NCI-H1930 (cell line): ENCODE measurements around the gene TTC34.
"Not testable (repeated sequence)": the region's sequence is repeated elsewhere in the genome, so short reads cannot be mapped to it uniquely, and the experiment has no call there.

Source experiments
- DNase-seq, 2 experiments: peaks; one replicate each; lab custom pipeline; 2025; lab: John Stamatoyannopoulos, UW

TTC34 gene

DNA sequence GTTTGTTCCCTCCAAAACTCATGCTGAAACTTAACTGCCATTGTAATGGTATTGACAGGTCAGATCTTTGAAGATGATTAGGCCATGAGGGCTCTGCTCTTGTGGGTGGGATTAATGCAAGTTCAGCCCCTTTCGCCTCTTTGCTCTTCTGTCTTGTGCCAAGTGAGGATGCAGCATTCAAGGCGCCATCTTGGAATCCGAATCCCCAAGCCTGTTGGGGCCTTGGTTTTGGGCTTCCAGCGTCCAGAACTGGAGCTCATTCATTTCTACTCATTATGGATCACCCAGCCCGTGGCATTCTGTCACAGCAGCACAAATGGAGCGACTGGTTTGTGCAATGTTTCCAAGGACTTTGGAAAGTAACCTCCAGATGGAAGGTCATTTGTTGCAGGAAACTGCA, 5.6 kb downstream of the TTC34 start:
- DNase-seq: no peak

DNA sequence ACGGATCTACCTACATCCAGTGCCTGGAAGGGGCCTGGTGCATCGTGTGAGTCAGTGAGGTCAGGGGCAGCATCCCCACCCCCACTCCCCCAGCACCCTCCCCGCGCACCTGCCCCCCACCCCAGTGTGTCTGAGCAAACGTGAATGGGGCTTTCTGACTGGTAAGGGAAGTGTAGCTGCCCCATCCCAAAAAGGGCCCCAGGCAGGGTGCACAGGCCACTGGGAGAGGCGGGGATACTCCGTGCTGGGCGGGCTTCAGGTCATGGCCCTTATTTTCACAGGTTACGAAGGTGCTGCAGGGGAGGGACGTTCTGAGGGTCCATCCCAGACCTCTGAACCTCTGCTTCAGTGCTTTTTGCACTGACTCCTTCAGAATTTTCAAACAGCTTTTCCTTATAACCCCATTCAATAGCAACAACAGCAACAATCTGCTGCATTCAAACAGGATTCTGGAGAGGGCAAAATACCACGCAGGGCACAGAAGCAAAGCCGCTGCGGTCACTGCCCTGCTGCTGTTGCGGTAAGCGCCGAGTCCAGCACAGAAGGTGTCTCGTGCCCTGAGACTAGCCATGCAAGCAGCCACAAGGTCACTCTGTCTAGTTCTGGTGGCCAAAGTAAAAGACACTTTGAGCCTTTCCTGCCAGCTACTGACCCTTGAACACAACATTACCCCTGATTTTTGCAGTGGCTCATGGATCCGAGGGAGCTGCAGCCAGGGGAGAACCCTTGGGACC, 10.3 kb downstream of the TTC34 start:
- no peak for DNase-seq

DNA sequence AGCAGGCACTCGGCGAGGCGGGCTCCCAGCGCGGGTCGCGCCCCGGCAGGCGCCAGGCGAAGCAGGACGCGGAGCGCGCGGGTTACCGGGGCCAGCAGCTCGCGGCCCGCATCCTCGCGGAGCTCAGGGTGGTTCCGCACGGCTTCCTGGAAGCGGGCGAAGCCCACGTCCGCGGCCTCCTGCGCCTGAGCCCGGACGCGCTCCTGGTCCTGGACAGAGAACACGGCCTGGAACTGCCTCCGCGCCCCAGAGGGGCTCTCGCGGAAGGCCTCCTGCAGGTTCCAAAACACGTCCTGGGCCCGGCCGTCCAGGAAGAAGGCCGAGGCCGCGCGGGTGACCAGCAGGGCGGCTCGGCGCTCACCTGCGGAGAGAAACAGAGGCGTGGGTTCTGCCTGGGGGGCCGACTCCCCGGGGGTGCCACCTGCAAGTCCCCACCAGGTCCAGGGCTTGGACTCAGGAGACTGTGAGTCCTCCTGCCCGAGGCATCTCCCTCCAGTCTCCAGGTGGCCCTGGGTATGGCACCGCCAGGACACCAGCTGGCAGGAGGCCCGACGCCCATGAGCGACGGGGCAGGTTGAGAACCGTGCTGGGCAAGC, 11.4 kb downstream of the TTC34 start:
- no peak for DNase-seq

DNA sequence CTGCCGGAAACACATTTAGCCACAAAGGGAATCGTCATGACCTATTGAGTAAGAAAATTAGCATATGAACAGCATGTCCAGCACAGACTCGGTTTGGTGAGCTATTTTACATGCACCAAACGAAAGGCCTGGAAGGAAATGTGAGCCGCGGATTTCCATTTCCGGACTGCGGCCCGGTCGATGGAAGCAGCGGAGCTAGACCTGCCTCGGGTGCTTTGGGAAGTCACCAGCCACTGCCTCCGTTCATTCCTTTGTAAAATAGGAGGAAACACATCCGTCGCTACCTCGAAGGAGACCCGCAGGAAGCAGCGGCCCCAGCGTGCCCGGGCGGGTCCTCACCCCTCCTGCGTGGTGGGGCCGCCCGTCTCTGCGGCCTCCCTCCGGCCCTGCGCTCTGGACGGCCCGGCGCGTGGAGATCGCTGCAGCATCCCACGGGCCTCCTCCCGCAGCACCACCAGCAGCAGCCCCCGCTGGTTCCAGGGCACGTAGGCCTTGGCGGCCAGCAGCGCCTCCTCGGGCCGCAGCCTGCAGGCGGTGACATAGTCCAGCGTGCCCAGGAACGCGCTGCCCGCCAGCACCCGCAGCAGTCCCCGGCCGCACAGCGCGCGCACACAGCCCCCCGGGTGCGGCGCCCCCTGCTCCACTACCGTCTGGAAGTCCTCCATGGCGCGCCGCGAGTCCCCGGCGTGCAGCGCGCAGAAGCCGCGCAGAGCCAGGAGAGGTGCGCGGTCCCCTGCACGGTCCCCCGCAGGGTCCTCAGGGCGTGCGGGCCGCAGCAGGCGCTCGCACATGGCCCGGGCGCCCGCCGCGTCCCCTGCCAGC, 12.1 kb downstream of the TTC34 start:
- DNase-seq: no peak

DNA sequence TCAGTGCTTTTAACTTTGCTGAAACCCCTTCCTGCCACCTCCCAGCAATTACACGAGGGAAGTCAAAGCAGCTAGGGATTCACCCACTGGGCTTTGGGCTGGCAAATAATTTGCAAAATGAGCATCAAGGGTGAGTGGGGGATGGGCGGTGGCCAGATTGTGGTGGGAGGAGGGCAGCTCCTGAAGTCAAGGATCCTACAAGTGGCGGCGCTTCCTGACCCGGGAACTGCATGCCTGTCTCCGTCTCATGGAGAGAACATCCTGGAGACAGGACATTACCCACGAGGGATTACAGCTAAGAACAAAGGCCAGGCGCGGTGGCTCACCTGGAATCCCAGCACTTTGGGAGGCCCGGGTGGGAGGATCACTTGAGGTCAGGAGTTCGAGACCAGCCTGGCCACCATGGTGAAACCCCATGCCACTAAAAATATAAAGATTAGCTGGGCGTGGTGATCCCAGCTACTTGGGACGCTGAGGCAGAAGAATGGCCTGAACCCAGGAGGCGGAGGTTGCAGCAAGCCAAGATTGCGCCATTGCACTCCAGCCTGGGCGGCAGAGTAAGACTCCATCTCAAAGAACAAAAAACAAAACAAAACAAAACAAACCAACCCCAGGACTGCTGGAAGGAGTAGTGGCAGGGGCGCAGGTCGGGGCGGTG, 12.9 kb downstream of the TTC34 start:
- DNase-seq: no peak

DNA sequence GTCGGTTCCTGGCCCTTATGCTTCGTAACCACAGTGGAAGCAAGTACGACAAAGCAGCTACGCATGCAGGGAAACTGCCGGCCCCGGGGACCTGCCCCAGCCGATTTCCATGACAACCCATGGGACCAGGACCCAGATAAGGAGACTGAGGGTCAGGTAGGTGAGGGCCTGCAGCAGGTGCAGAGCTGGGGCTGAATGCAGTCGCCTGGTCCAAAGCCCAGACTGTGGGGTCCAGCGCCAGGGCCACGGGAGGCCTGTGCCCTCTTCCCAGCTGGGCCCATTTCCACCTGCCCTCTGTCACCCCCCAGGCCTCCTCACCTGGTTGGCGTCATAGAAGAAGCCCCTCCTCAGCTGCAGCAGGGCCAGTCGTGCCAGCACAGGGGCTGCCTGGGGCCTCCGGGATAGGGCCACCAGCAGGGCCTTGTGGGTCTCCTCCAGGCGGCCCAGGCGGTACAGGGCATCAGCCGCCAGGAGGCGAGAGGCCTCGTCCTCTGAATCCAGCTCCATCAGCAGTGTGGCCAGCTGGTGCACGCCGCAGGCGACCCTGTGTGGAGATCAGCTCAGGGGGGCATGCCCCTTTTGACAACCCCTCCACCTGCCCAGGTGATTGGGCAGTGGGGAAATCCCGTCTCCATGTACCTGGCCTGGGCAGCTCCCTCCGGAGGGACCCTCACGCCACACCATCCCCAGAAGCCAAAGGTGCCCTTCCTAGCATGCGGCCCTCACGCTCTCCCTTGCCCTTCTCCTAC, 14.2 kb downstream of the TTC34 start:
- no peak for DNase-seq

DNA sequence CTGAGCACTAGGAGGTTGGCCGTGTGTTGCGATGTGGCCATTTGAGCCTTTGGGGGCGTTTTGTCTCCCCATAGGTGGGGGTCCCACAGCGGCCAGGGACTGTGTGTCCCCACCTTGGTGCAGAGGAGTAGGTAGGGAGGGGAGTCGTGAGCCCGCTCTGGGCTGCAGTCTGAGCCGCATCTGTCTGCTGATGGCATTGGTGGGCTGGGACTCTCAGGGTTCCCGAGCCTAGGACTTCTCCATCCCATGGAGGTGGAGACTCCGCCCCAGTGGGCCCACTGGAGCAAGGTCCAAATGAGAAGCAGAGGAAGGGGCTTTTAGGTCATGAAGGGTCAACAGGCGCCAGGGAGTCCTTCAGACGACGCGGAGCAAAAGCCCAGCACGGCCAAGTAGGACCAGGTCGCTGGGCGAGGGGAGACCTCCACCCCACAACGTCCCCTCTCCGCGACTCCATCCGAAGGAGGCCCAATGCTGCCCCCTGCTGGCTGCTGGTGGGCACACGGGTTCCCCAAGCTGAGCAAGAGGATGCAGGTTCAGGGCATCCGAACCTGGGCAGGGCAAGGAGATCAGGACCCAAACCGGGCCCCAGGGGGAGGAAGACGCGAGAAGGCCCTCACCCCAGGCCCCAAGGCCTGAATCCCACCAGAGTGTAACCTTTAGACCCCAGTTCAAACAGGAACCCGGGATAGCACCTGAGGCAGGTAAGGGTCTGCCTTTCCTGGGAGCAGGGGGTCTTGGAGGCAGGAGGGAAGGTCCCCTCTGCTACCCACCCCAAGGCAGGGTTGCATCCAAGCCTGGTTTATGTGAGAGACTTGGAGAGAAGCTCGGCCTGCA, 14.9 kb downstream of the TTC34 start:
- DNase-seq: no peak

DNA sequence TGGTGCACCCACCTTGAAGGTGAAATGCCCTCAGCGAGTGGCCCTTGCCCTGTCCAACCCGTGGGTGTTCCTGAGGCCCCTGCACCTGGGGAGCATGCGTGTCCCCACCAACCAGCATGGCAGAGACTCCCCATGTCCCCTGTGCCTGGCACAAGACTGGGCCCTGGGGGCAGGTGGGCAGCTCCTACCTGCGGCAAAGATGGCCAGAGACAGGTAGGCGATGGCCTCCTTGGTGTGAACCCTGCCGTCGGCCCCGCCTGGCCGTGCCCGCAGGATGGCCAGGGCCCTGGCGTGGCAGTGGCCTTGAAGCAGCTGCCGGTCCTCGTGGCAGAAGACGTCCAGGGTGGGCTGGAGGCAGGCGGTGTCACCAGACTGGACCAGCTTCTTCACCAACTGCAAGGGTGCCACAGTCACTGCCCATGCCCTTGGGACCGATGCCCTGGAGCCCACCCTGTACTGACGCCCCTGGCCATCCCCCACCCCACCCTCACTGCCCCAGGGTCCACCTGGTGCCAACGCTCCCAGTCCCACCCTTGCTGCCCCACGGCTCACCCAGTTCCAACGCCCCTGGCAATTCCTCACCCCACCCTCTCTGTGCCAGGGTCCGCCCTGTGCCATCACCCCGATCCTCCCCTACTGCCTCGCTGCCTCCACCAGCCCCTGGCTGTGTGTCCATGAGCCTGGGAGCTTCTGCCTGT, 15.7 kb downstream of the TTC34 start:
- DNase-seq: no peak

DNA sequence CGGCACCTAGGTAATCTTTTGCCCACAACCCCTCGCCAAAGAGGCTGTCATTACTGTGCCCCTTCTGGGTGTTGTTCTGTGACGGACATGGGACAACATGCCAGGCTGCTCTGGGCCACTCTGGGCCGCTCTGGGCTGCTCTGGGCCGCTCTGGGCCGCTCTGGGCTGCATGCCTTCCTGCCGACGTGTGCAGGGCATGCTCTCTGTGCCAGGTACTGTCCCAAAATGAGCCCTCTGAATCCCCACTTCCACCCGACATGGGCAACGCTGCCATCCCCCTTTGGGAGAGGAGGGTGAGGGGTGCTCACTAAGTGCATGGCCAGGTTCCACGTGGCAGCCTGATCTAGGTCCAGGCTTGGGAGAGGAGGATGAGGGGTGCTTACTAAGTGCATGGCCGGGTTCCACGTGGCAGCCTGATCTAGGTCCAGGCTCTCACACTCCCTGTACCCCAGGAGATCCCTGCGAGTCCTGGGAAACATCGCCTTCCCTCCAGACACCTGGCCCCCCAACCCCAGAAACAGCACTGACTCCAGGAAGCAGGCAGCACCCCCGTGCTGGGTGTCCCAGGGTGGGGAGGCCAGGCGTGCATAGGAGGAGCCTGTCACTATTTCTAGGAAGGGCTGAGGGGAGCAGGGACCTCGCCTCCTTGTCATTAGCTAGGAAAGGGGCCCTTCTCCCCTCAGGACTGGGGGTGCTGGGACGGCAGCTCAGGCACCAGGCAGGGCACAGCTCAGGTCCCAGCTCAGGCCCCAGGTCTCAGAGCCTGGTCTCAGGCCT, 16.5 kb downstream of the TTC34 start:
- no peak for DNase-seq

DNA sequence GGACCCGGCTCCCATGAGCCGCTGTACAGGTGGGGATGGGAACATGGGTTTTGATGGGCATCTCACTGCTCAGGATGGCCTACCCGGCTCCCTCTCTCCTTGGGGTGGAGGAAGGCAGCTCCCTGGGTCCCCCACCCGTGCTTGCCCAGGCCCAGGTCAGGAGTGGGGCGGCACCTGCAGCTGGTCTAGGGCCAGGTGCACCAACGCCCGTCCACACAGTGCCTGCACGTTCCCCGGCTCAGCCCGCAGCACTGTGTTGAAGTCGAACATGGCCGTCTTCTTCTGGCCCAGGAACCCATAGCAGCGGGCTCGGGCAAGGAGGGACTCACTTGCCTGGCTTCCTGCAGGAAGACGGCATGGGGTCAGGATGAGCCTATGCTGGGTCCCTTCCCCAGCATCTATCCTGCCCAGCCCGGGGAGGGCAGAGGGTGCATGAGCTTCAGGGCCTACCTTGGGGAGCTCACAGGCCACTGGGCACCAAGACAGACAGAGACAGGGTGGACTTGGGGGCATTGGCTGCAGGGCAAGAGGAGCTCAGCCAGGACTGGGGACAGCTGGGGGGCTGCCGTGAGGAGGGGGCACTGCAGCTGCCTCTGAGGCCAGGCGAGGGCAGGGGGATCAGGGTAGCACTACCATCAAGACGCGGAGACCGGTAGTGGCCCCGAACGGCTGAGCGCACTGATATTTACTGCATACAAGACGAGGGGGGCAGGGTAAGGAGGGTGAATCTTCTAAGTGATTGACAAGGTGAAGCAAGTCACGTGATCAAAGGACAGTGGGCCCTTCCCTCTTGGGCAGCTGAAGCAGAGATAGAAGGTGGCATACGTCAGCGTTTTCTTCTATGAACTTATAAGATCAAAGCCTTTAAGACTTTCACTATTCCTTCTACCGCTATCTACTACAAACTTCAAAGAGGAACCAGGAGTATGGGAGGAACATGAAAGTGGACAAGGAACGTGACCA, 17.8 kb downstream of the TTC34 start:
- DNase-seq: no peak

DNA sequence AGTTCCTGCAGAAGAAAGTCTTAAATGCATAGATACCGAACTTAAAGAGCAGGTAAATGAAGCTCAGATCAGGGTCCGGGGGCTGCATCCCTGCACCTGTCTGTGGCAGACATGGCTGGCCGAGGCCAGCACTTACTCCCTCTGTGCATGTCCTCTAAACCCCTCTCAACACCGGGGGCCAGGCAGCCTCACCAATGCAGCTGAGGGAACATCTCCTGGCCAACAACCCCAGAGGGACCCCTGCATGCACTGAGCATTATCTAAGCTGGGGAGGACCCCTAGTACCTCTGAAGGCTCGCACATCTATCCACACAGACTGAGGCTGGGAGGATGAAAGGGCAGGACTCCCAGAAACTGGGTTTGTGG, 18.4 kb downstream of the TTC34 start:
- no peak for DNase-seq

DNA sequence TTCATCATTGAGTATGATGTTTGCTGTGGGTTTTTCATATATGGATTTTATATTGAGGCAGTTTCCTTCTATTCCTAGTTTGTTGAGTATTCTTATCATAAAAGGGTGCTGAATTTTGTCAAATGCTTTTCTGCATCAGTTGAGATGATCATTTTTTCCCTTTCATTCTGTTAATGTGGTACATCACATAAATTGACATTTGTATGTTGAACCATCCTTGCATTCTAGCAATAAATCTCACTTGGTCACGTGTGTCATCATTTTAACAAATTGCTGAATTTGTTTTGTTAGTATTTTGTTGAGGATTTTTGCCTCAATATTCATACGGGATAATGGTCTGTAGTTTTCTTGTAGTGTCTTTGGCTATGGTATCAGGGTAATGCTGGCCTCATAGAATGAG, 19.9 kb downstream of the TTC34 start:
- no peak for DNase-seq

DNA sequence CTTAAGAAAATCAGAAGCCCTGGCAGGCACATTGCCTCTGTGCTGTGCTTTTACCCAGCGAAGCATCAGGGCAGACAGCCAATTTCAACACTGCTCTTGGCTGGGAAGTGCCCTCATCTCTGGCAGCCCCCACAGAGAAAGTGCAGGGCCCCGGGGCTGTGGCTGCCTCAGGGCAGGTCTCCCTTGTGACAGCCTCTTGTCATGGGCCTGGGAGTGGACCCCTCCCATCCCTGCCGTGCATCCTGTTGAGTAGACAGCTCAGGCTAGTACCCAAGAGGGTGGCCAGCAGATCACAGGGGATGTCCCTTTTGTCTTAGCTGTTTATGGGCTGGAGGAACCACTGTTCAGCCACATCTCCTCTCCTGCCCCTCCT, 23.3 kb downstream of the TTC34 start:
- no peak for DNase-seq

DNA sequence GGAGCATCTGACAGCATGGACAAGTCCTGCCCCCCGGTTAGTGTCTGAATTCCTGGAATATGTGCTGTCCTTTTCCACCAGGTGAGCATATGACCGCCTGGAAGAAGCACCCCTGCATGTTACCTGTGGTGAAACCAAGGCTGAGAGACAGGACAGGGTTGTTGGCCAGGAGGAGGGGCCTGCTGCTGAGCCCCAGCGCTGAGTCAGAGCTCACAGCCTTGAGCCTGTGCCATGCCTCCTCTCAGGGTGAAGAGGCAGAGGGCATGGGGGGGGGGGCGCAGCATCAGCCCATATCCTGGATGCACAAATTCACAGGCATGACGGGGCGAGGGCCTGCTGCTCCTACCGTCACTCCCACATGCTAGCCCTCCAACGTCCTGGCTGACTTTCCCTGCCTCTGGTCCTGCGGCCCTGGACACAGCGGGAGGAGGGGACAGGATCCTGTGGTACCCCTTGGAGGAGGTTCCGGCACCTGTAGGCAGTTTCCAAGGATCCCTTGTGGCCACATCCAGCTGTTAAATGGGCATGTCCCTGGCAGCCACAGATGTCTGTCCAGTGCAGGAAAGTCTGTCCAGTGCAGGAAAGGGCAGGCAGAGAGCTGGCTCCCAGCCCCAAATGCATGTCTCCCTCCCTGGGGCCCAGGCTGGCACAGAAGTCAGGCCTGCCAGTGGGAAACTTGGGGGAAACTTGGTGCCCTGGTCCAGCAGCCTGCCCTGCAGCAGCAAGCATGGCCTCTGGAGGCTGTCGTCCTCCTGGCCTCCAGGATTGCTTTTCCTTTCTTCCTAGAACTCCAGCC, 23.9 kb downstream of the TTC34 start:
- no peak for DNase-seq

DNA sequence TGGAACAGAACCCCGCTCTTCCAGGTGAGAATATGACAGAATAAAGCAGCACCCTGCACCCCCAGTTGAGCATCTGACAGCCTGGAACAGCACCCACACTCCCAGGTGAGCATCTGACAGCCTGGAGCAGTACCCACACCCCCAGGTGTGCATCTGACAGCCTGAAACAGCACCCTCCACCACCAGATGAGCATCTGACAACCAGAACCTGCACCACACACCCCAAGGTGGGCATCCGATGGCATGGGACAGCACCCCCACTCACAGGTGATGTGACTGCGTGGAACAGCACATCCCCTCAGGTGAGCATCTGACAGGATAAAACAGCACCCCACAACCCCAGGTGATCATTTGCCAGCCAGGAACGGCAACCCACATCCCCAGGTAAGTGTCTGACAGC, 26.2 kb downstream of the TTC34 start:
- not testable (repeated sequence) for DNase-seq

DNA sequence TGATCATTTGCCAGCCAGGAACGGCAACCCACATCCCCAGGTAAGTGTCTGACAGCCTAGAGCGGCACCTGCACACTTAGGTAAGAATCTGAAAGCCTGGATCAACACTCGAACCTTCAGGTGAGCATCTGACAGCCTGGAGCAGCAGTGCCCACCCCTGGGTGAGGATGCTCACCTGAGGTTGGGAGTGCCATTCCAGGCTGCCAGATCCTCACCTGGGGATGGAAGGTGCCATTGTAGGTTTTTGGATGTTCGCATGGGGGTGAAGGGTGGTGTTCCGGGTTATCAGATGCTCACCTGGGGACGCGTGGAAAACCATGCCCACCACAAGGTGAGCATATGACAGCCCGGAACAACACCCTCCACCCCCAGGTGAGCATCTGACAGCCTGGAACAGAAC, 33.4 kb downstream of the TTC34 start:
- not testable (repeated sequence) for DNase-seq

DNA sequence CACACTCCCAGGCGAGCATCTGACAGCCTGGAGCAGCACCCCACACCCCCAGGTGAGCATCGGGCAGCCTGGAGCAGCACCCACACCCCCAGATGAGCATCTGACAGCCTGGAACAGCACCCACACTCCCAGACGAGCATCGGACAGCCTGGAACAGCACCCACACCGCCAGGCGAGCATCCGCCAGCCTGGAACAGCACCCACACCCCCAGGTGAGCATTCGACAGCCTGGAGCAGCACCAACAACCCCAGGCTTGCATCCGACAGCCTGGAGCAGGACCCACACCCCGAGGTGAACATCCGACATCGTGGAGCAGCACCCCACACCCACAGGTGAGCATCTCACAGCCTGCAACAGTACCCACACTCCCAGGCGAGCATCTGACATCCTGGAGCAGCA, 42.1 kb downstream of the TTC34 start:
- not testable (repeated sequence) for DNase-seq

DNA sequence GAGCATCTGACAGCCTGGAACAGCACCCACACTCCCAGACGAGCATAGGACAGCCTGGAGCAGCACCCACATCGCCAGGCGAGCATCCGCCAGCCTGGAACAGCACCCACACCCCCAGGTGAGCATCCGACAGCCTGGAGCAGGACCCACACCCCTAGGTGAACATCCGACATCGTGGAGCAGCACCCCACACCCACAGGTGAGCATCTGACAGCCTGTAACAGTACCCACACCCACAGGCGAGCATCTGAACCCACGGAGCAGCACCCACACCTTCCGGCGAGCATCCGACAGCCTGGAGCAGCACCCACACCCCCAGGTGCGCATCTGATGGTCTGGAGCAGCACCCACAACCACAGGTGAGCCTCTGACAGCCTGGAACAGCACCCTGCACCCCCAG, 44.0 kb downstream of the TTC34 start:
- DNase-seq: not testable (repeated sequence)
